Measurements from ENCODE around the gene TRDN. TPM values are rescaled to one million over a fixed set of nuclear protein-coding genes. Genes with fewer than 3 reads are reported as not detected.

TRDN gene
- total RNA-seq, 4 donors from 2014 or later = not detected

- no peak for DNase-seq
- WGBS, 2 donors = 68% methylated on average over 3 of the region's 3 CpGs
- Histone ChIP-seq H3K36me3 (no peaks in the 10 kb centered on the region), H3K27me3 (no peaks in the 10 kb centered on the region), H3K27ac (no peak overlapping the region), H3K4me1 (no peaks in the 10 kb centered on the region), H3K9me3 (peaks cover 3% of the 10 kb centered on the region), H3K4me3 (replicated peaks in 1 of 3) (no peak overlapping the region)
- intact Hi-C loops (cut with DNase I) = no loop called here
- TF ChIP-seq CTCF (IDR thresholded peaks at IDR 0.05) (no peak), POLR2A (IDR thresholded peaks at IDR 0.05) (no peak)
Measured at GRCh38 chr6:123352705-123353104, 284.0 kb downstream of the TRDN start.

- intact Hi-C loops (cut with DNase I) = no loop called here
- no peak for TF ChIP-seq POLR2A (IDR thresholded peaks at IDR 0.05)
- no peak for TF ChIP-seq CTCF (IDR thresholded peaks at IDR 0.05)
- 78 to 82% methylated on average over 3 of the region's 3 CpGs for WGBS, 2 donors
- no peak overlapping the region for H3K27ac ChIP-seq
- no peaks in the 10 kb centered on the region for H3K4me1 ChIP-seq
- no peak overlapping the region for H3K4me3 ChIP-seq (replicated peaks in 1 of 3)
- H3K9me3 ChIP-seq = peaks cover 3% of the 10 kb centered on the region
- no peaks in the 10 kb centered on the region for H3K27me3 ChIP-seq
- no peaks in the 10 kb centered on the region for H3K36me3 ChIP-seq
- no peak for DNase-seq
Measured at GRCh38 chr6:123352279-123352678, 284.5 kb downstream of the TRDN start.

- 72 to 76% methylated on average over 1 of the region's 1 CpG for WGBS, 2 donors
- DNase-seq = no peak
- Histone ChIP-seq H3K27ac (no peak overlapping the region), H3K4me3 (replicated peaks in 1 of 3) (no peak overlapping the region), H3K27me3 (no peaks in the 10 kb centered on the region), H3K4me1 (no peaks in the 10 kb centered on the region), H3K36me3 (no peaks in the 10 kb centered on the region), H3K9me3 (no peaks in the 10 kb centered on the region)
- no peak for TF ChIP-seq POLR2A (IDR thresholded peaks at IDR 0.05)
- no peak for TF ChIP-seq CTCF (IDR thresholded peaks at IDR 0.05)
- intact Hi-C loops (cut with DNase I) = no loop called here
Measured at GRCh38 chr6:123343836-123344235, 292.9 kb downstream of the TRDN start.

- intact Hi-C loops (cut with DNase I) = no loop called here
- DNase-seq = no peak
- H3K36me3 ChIP-seq = no peaks in the 10 kb centered on the region
- H3K27me3 ChIP-seq = no peaks in the 10 kb centered on the region
- H3K27ac ChIP-seq = no peak overlapping the region
- no peaks in the 10 kb centered on the region for H3K9me3 ChIP-seq
- H3K4me3 ChIP-seq (replicated peaks in 1 of 3) = no peak overlapping the region
- no peaks in the 10 kb centered on the region for H3K4me1 ChIP-seq
- no peak for TF ChIP-seq CTCF (IDR thresholded peaks at IDR 0.05)
- TF ChIP-seq POLR2A (IDR thresholded peaks at IDR 0.05) = no peak
Measured at GRCh38 chr6:123338394-123338793, 298.4 kb downstream of the TRDN start.

- Histone ChIP-seq H3K36me3 (no peaks in the 10 kb centered on the region), H3K27me3 (no peaks in the 10 kb centered on the region), H3K4me3 (replicated peaks in 1 of 3) (no peak overlapping the region), H3K9me3 (no peaks in the 10 kb centered on the region), H3K27ac (no peak overlapping the region), H3K4me1 (no peaks in the 10 kb centered on the region)
- no peak for TF ChIP-seq POLR2A (IDR thresholded peaks at IDR 0.05)
- intact Hi-C loops (cut with DNase I) = no loop called here
- DNase-seq = no peak
- 69 to 78% methylated on average over 3 of the region's 3 CpGs for WGBS, 2 donors
Measured at GRCh38 chr6:123333000-123333756, 303.6 kb downstream of the TRDN start.
